AG04450 (cell line): ENCODE results near the gene ERFL. TPM values are rescaled to one million over a fixed set of nuclear protein-coding genes. Genes with fewer than 3 reads are reported as not detected.
"Not testable (repeated sequence)": the region's sequence is repeated elsewhere in the genome, so short reads cannot be mapped to it uniquely, and the experiment has no call there.

Experiments used
- CTCF ChIA-PET: fragments of 300-600, 350-600 bp; formaldehyde crosslinking; extraction: SDS; loops from one replicate; lab custom pipeline; 2022; ENCODE audit warnings: antibody characterized with exemption, inconsistent platforms; lab: Charles Lee
- POLR2A ChIA-PET: fragments of 350-600 bp; formaldehyde crosslinking; extraction: SDS; loops from one replicate; lab custom pipeline; 2021; ENCODE audit warnings: antibody characterized with exemption, inconsistent platforms; lab: Yijun Ruan, JAX
- DNase-seq: peaks from one replicate; pipeline ENCODE4 v3.0.0-alpha.2; 2011; ENCODE audit warnings: low read depth, low spot score
- H3K27ac ChIP-seq: one replicate; pipeline ENCODE4 v1.5.1; 2012; ENCODE audit warnings: low read depth, low read length, control low read depth
- H3K27me3 ChIP-seq: one replicate; pipeline ENCODE4 v1.6.0; 2012; ENCODE audit warnings: low read length; ENCODE audit not compliant: control insufficient read depth, insufficient read depth
- H3K4me3 ChIP-seq: 2 replicates; pipeline ENCODE4 v1.5.1; 2011; ENCODE audit warnings: mild to moderate bottlenecking, low read depth, low read length, control low read depth
- H3K9me3 ChIP-seq: 2 replicates; pipeline ENCODE4 v1.5.1; 2012; ENCODE audit warnings: low read length; ENCODE audit not compliant: control insufficient read depth, insufficient read depth
- CTCF ChIP-seq: IDR thresholded peaks from 2 replicates; pipeline ENCODE4 v1.5.1; 2011; ENCODE audit warnings: low read depth, low read length, control low read depth, inconsistent platforms
- polyA plus RNA-seq: library from polyadenylated mRNA; depleted of rRNA; stranded (reverse); fragments of >200 nt; gene quantifications from 2 replicates; pipeline ENCODE4 v1.2.3, GENCODE V29; 2011

Gene ERFL
- polyA plus RNA-seq, 1 experiment, result not detected

GRCh38 chr19:41879670-41880328 is 48.5 kb downstream of the ERFL start:
- 0 out of 2 replicates have a peak, but pooled peaks cover 4% of the 10 kb centered on the region for H3K9me3 ChIP-seq
- ChIA-PET POLR2A (no interaction called here), CTCF (no interaction called here)
- H3K4me3 ChIP-seq, result no peak overlapping the region
- no peak overlapping the region for H3K27ac ChIP-seq
- peaks cover 24% of the 10 kb centered on the region for H3K27me3 ChIP-seq
- no peak for DNase-seq
- no peak for TF ChIP-seq CTCF

GRCh38 chr19:41879080-41879479 is 49.2 kb downstream of the ERFL start:
- ChIA-PET POLR2A (no interaction called here), CTCF (no interaction called here)
- Histone ChIP-seq H3K27ac (no peak overlapping the region), H3K9me3 (0 out of 2 replicates have a peak, but pooled peaks cover 4% of the 10 kb centered on the region), H3K27me3 (peaks cover 24% of the 10 kb centered on the region), H3K4me3 (no peak overlapping the region)
- no peak for TF ChIP-seq CTCF
- DNase-seq, result no peak

GRCh38 chr19:41877916-41878905 is 50.0 kb downstream of the ERFL start:
- H3K27me3 ChIP-seq, result peaks cover 24% of the 10 kb centered on the region
- TF ChIP-seq CTCF, result no peak
- H3K9me3 ChIP-seq, result 0 out of 2 replicates have a peak, but pooled peaks cover 1% of the 10 kb centered on the region
- no peak for DNase-seq
- no peak overlapping the region for H3K27ac ChIP-seq
- no peak overlapping the region for H3K4me3 ChIP-seq
- POLR2A ChIA-PET, result no interaction called here
- CTCF ChIA-PET, result no interaction called here

GRCh38 chr19:41876847-41877832 is 51.1 kb downstream of the ERFL start, which contains the start of gene CD79A:
Gene CD79A, plus strand, starts transcription at chr19:41877279. Its CDS starts 26 bp downstream, at chr19:41877305.
- DNase-seq, result no peak
- POLR2A ChIA-PET, result no interaction called here

GRCh38 chr19:41875973-41876372 is 52.3 kb downstream of the ERFL start:
- H3K27ac ChIP-seq, H3K4me3 ChIP-seq, POLR2A ChIA-PET, H3K9me3 ChIP-seq, CTCF ChIA-PET, DNase-seq: not testable (repeated sequence)
- H3K27me3 ChIP-seq, result peaks cover 23% of the 10 kb centered on the region

More at GRCh38 chr19:41876847-41877832, 51.1 kb downstream of the ERFL start, which contains the start of gene CD79A:
- no peak for TF ChIP-seq CTCF
- Histone ChIP-seq H3K27ac (no peak within 1 kb of the TSS), H3K4me3 (no peak within 1 kb of the TSS), H3K27me3 (peaks cover 24% of the 10 kb centered on the region), H3K9me3 (no peaks in the 10 kb centered on the region)
- CTCF ChIA-PET, result no interaction called here
